Spleen (tissue), 7 donors: ENCODE measurements around the gene RAB1B.

Experiments
- CTCF ChIP-seq, 11 experiments: fragments of 200-600 bp in 7 of 11; fragments of 450-650 bp in 4 of 11; sonication (generic) in 4 of 11; IDR thresholded peaks in 8 of 11; conservative IDR thresholded peaks in 3 of 11; 1 replicate in 7 of 11; 2 replicates in 4 of 11; pipeline versions ENCODE4 v1.4.0 to v1.8.0; 2016 to 2021; ENCODE audit warnings: antibody characterized with exemption in 11 of 11, inconsistent platforms in 4 of 11, mild to moderate bottlenecking in 1 of 11
- POLR2AphosphoS5 ChIP-seq, 3 donors: sonication (generic); formaldehyde crosslinking; IDR thresholded peaks; one replicate each; pipeline ENCODE4 v1.5.1; 2017; ENCODE audit warnings: antibody characterized with exemption in 3 of 3
- donor health status: DM: no; HTN: no; CAD: no; lungs with moderate emphysema.
- donor health status: DM: no; HTN: no; CAD: no.
- donor health status: DM: no; HTN: no; CAD: no.

GRCh38 chr11:66325263-66325671, 56.8 kb downstream of the RAB1B start:
- no peak for TF ChIP-seq CTCF (IDR thresholded peaks at IDR 0.05 in 8 of 11, conservative IDR thresholded peaks at IDR 0.05 in 3 of 11)
- no peak for TF ChIP-seq POLR2AphosphoS5 (IDR thresholded peaks at IDR 0.05)
